Measurements from ENCODE around the gene KCNJ9. TPM values are rescaled to one million over a fixed set of nuclear protein-coding genes. Genes with fewer than 3 reads are reported as not detected.
"Not testable (repeated sequence)": the region's sequence is repeated elsewhere in the genome, so short reads cannot be mapped to it uniquely, and the experiment has no call there.

KCNJ9 gene
- total RNA-seq, 1 donor from 2014 or later = under 0.01 TPM

DNA sequence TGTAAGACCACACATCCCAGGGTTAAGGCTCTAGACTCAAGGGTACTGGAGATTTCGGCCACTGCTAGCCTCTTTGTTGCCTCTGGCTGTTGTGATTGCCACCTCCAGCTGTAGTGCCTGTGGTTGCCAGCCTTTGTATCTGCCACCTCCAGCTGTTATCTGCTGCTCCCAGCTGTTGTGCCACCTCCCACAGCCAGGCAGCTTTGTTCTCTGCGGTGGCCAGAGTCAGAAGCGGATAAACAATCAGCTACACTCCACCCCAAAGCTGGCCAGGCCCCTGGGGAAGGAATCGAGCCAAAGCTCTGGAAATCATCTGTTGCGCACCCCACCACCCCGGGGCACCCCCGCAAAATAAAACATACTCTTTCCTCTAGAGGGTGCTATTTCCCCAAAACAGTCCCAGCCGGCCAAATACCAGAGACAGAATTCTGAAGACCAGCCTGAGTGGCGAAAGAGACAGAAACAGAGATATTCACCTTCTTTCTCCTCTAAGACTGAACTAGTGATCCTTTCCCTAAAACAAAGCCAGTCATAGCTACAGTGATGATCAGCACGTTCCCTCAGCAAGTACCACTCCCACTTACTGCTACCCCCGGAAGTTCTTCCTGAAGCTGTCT, 34.7 kb upstream of the KCNJ9 start:
- Histone ChIP-seq H3K27me3 (ENCODE audit: control insufficient read depth, insufficient read depth, low read length) (peaks cover 4% of the 10 kb centered on the region), H3K4me3 (ENCODE audit: low read depth, low read length) (no peak overlapping the region), H3K36me3 (ENCODE audit: control insufficient read depth, insufficient read depth, low read length) (no peaks in the 10 kb centered on the region)
- DNase-seq (ENCODE audit: low read depth) (peak; percentile 36), FAIRE-seq (no peak)
- TF ChIP-seq, protein P1, sequence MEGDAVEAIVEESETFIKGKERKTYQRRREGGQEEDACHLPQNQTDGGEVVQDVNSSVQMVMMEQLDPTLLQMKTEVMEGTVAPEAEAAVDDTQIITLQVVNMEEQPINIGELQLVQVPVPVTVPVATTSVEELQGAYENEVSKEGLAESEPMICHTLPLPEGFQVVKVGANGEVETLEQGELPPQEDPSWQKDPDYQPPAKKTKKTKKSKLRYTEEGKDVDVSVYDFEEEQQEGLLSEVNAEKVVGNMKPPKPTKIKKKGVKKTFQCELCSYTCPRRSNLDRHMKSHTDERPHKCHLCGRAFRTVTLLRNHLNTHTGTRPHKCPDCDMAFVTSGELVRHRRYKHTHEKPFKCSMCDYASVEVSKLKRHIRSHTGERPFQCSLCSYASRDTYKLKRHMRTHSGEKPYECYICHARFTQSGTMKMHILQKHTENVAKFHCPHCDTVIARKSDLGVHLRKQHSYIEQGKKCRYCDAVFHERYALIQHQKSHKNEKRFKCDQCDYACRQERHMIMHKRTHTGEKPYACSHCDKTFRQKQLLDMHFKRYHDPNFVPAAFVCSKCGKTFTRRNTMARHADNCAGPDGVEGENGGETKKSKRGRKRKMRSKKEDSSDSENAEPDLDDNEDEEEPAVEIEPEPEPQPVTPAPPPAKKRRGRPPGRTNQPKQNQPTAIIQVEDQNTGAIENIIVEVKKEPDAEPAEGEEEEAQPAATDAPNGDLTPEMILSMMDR (IDR thresholded peaks at IDR 0.05; ENCODE audit: insufficient read depth, low read length, severe bottlenecking) = peak; percentile 64

DNA sequence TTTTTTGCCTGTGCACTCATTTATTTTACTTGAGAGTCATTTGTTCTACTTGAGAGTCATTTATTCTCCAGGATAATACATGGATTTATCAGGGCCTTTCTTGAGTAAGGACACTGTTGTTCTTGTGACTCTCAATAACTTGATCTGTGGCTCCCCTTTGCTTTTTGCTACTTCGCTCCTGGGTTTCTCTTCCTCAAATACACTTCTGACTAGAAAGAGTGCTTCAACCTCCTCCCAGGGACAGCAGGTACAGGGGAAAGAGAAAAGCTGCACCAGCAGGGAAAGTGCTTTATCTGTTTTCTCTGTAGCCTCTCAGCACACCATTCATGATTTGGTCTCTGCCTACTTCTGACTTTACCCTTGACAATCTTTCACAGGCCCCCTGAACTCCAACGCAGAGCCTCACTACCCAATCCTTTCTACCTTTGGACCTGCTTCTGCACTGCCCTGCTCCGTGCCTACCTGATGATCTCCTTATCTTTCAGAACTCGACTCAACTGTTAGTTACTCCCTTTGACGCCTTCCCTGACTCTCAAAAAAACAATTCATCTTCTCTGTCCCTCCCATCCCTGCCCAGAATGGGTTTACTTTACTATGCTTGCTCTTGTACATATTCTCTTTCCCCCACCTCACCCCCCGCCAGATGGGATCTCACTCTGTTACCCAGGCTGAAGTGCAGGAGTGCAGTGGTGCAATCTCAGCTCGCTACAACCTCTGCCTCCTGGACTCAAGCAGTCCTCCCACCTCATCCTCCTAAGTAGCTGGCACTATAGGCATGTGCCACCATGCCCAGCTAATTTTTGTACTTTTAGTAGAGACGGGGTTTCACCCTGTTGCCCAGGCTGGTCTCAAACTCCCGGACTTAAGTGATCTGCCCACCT, 34.0 kb upstream of the KCNJ9 start:
- Histone ChIP-seq H3K27me3 (ENCODE audit: control insufficient read depth, insufficient read depth, low read length) (peaks cover 7% of the 10 kb centered on the region), H3K36me3 (ENCODE audit: control insufficient read depth, insufficient read depth, low read length) (no peaks in the 10 kb centered on the region), H3K4me3 (ENCODE audit: low read depth, low read length) (no peak overlapping the region)
- TF ChIP-seq, protein P1 (IDR thresholded peaks at IDR 0.05; ENCODE audit: insufficient read depth, low read length, severe bottlenecking) = no peak
- DNase-seq (ENCODE audit: low read depth) = no peak
- no peak for FAIRE-seq

DNA sequence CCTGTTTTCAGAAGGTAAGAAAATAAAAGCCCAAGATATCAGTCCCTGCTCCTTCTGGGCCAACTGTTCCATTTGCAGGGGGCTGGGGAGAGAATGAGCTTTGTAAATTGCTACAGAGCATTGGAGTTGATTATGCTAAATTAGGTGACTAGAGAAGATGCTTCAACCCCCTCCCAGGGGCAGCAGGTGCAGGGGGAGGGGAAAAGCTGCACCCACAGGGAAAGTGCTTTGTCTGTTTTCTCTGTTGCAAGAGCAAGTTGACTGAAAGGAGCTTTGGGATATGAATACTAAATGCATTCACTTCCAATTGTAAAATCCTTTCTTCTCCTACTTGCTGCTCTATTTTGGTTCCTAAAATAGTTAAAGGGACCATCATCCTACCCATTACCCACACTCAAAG, 33.0 kb upstream of the KCNJ9 start:
- Histone ChIP-seq H3K36me3 (ENCODE audit: control insufficient read depth, insufficient read depth, low read length) (no peaks in the 10 kb centered on the region), H3K27me3 (ENCODE audit: control insufficient read depth, insufficient read depth, low read length) (peaks cover 7% of the 10 kb centered on the region), H3K4me3 (ENCODE audit: low read depth, low read length) (no peak overlapping the region)
- FAIRE-seq (no peak), DNase-seq (ENCODE audit: low read depth) (no peak)
- TF ChIP-seq, protein P1 (IDR thresholded peaks at IDR 0.05; ENCODE audit: insufficient read depth, low read length, severe bottlenecking) = no peak

DNA sequence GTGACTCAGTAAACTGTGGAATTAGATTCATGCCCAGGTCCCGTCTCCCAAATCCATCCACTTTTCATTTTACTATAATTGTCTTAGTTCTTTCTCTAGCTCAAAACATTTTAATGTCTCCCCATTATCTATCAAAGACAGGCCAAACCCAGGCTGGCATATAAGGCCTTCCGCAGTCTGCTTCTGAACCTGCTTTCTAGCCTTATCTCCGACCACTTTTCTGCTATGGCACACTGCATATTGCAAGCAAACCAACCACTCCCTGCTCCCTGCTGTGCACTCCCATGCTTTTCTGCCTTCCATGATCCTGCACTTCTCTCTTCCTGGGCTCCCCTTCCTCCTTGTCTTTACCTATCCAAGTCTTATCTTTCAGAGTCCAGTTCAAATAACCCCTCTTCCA, 32.2 kb upstream of the KCNJ9 start:
- TF ChIP-seq, protein P1 (IDR thresholded peaks at IDR 0.05; ENCODE audit: insufficient read depth, low read length, severe bottlenecking) = no peak
- H3K27me3 ChIP-seq (ENCODE audit: control insufficient read depth, insufficient read depth, low read length) = peaks cover 8% of the 10 kb centered on the region
- H3K36me3 ChIP-seq (ENCODE audit: control insufficient read depth, insufficient read depth, low read length) = no peaks in the 10 kb centered on the region
- DNase-seq (ENCODE audit: low read depth) (no peak), FAIRE-seq (no peak)
- no peak overlapping the region for H3K4me3 ChIP-seq (ENCODE audit: low read depth, low read length)

DNA sequence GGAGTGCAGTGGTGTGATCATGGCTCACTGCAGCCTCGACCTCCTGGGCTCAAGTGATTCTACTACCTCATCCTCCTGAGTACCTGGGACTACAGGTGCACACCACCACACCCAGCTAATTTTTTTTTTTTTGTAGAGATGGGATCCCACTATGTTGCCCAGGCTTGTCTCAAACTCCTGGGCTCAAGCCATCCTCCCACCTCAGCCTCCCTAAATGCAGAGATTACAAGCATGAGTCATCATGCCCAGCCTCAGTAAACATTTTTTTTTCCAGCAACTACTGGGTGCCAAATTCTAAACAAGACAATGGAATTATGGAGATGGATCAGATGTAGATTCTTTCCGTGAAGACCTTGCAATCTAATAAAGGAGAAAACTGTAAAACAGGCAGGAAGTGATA, 31.2 kb upstream of the KCNJ9 start:
- not testable (repeated sequence) for DNase-seq (ENCODE audit: low read depth); H3K4me3 ChIP-seq (ENCODE audit: low read depth, low read length); H3K27me3 ChIP-seq (ENCODE audit: control insufficient read depth, insufficient read depth, low read length)

DNA sequence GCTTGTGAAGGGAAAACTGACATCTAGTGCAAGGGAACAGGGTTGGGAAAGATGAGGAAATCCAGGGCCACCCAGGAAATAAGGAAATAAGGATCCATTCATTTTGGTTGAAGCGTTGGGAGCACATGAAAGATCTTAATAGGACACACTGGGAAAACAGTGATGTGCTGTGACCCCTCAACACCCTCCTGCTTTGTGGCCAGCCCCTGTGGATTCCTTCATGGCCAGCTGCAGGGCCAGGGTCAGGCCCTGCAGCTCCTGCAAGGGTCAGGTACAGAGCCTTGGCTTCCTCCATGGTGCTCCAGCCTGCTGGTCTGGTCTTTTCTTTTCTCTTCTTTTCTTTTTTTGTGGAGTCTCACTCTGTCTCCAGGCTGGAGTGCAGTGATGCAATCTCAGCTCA, 30.7 kb upstream of the KCNJ9 start:
- H3K36me3 ChIP-seq (ENCODE audit: control insufficient read depth, insufficient read depth, low read length) = no peaks in the 10 kb centered on the region
- no peak overlapping the region for H3K4me3 ChIP-seq (ENCODE audit: low read depth, low read length)
- H3K27me3 ChIP-seq (ENCODE audit: control insufficient read depth, insufficient read depth, low read length) = peaks cover 11% of the 10 kb centered on the region
- TF ChIP-seq, protein P1 (IDR thresholded peaks at IDR 0.05; ENCODE audit: insufficient read depth, low read length, severe bottlenecking) = no peak
- FAIRE-seq (no peak), DNase-seq (ENCODE audit: low read depth) (no peak)

More for the DNA sequence above, 31.2 kb upstream of the KCNJ9 start:
- not testable (repeated sequence) for H3K36me3 ChIP-seq (ENCODE audit: control insufficient read depth, insufficient read depth, low read length); FAIRE-seq

Measured in bronchial epithelial cell (primary cell).